Neural progenitor cell (in vitro differentiated cells): ENCODE results near the gene TCTN3. TPM values are rescaled to one million over a fixed set of nuclear protein-coding genes. Genes with fewer than 3 reads are reported as not detected.

ENCODE experiments used
- DNase-seq: peaks from one replicate; pipeline ENCODE4 v3.0.0-alpha.2; 2016; ENCODE audit warnings: low spot score
- H2AFZ ChIP-seq: fragments of 200-600 bp; sonication (generic); replicated peaks from 2 replicates; pipeline ENCODE4 v1.6.1; 2016; ENCODE audit warnings: antibody characterized with exemption
- H3F3A ChIP-seq: fragments of 200-600 bp; sonication (generic); 2 replicates; pipeline ENCODE4 v1.6.1; 2016; ENCODE audit warnings: antibody characterized with exemption, low read depth
- H3K27ac ChIP-seq: fragments of 200-600 bp; sonication (generic); 2 replicates; pipeline ENCODE4 v1.5.1; 2016; ENCODE audit warnings: mild to moderate bottlenecking
- H3K27me3 ChIP-seq: fragments of 200-600 bp; sonication (generic); 2 replicates; pipeline ENCODE4 v1.6.1; 2016; ENCODE audit warnings: mild to moderate bottlenecking, moderate library complexity
- H3K36me3 ChIP-seq: fragments of 200-600 bp; sonication (generic); 2 replicates; pipeline ENCODE4 v1.5.1; 2016
- H3K4me1 ChIP-seq: fragments of 200-600 bp; sonication (generic); 2 replicates; pipeline ENCODE4 v1.6.1; 2016; ENCODE audit warnings: mixed run types
- H3K4me2 ChIP-seq: fragments of 200-600 bp; sonication (generic); 2 replicates; pipeline ENCODE4 v1.6.1; 2016
- H3K4me3 ChIP-seq: fragments of 200-600 bp; sonication (generic); 2 replicates; pipeline ENCODE4 v1.5.1; 2016
- H3K79me2 ChIP-seq: fragments of 200-600 bp; sonication (generic); 2 replicates; pipeline ENCODE4 v1.6.1; 2016; ENCODE audit warnings: low read depth
- H3K9ac ChIP-seq: fragments of 200-600 bp; sonication (generic); 2 replicates; pipeline ENCODE4 v1.6.1; 2016
- H3K9me3 ChIP-seq: fragments of 200-600 bp; sonication (generic); 2 replicates; pipeline ENCODE4 v1.5.1; 2016; ENCODE audit warnings: low read depth
- H4K20me1 ChIP-seq: fragments of 200-600 bp; sonication (generic); 2 replicates; pipeline ENCODE4 v1.6.1; 2016; ENCODE audit warnings: low read depth
- H3K27ac Mint-ChIP-seq: 3 replicates; pipeline ENCODE4 v1.8.0; 2021; ENCODE audit warnings: mixed read lengths
- H3K27me3 Mint-ChIP-seq: 2 replicates; pipeline ENCODE4 v1.8.0; 2022; ENCODE audit warnings: low read depth, mild to moderate bottlenecking, inconsistent platforms, moderate library complexity, mixed read lengths; ENCODE audit not compliant: insufficient read depth
- H3K36me3 Mint-ChIP-seq: 3 replicates; pipeline ENCODE4 v1.8.0; 2021; ENCODE audit warnings: mixed read lengths
- H3K4me1 Mint-ChIP-seq: 3 replicates; pipeline ENCODE4 v1.8.0; 2021; ENCODE audit warnings: mixed read lengths
- H3K4me3 Mint-ChIP-seq: 3 replicates; pipeline ENCODE4 v1.8.0; 2021; ENCODE audit warnings: mild to moderate bottlenecking, moderate library complexity, mixed read lengths
- H3K9me3 Mint-ChIP-seq: 3 replicates; pipeline ENCODE4 v1.8.0; 2020; ENCODE audit warnings: mixed read lengths
- CTCF ChIP-seq: fragments of 200-600 bp; sonication (generic); IDR thresholded peaks from 2 replicates; pipeline ENCODE4 v1.5.1; 2017; ENCODE audit warnings: antibody characterized with exemption, mild to moderate bottlenecking
- EZH2 ChIP-seq: fragments of 200-600 bp; sonication (generic); IDR thresholded peaks from 2 replicates; pipeline ENCODE4 v1.6.1; 2017; ENCODE audit warnings: antibody characterized with exemption, mild to moderate bottlenecking, moderate library complexity
- EZH2phosphoT487 ChIP-seq: fragments of 200-600 bp; sonication (generic); IDR thresholded peaks from 2 replicates; pipeline ENCODE4 v1.6.1; 2017; ENCODE audit warnings: antibody characterized with exemption
- total RNA-seq: library from RNA; depleted of rRNA; stranded (reverse); fragments of >200 nt; gene quantifications from 2 replicates; pipeline ENCODE4 v1.2.3, GENCODE V29; 2015; ENCODE audit warnings: low replicate concordance

The TCTN3 gene
- total RNA-seq, 1 donor from 2014 or later: 45.9 TPM

GRCh38 chr10:95644901-95645300, 48.8 kb downstream of the TCTN3 start:
- Histone ChIP-seq H3K9me3 (no peaks in the 10 kb centered on the region), H4K20me1 (peaks cover 5% of the 10 kb centered on the region), H3K9ac (no peak overlapping the region), H3K4me1 (no peaks in the 10 kb centered on the region), H3K36me3 (no peaks in the 10 kb centered on the region), H3K4me3 (no peak overlapping the region), H3K27ac (no peak overlapping the region), H3K4me2 (no peak overlapping the region), H2AFZ (no peak overlapping the region), H3K27me3 (no peaks in the 10 kb centered on the region), H3F3A (no peaks in the 10 kb centered on the region), H3K79me2 (no peaks in the 10 kb centered on the region)
- no peaks in the 10 kb centered on the region for H3K4me1 Mint-ChIP-seq
- TF ChIP-seq EZH2: no peak
- TF ChIP-seq EZH2phosphoT487: no peak
- TF ChIP-seq CTCF: no peak
- DNase-seq: no peak
- peaks cover 35% of the 10 kb centered on the region for H3K36me3 Mint-ChIP-seq
- H3K27me3 Mint-ChIP-seq: no peaks in the 10 kb centered on the region
- no peak overlapping the region for H3K27ac Mint-ChIP-seq
- H3K4me3 Mint-ChIP-seq: no peak overlapping the region
- H3K9me3 Mint-ChIP-seq: no peaks in the 10 kb centered on the region

DNA sequence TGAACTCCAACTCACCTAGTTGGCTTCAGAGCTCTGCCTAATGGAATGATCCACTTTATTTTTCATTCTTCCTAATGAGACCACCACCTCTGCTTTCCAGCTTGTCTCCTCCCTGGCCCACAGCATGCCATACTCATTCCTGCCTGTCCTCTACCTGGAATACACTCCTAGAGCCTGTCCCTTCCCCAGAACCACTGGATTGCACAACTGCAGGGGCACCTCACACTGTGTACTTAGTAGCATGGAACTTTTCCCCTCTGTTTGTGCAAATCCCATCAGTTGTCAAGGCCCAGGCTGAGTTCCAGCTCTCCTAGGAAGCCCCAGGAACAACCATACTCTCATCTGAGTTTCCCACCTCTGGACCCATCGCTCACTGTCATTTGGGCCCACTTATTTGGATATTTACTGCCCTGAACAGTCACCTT, 52.8 kb downstream of the TCTN3 start:
- Histone ChIP-seq H3K79me2 (no peaks in the 10 kb centered on the region), H3F3A (no peaks in the 10 kb centered on the region), H3K9ac (no peak overlapping the region), H3K27me3 (no peaks in the 10 kb centered on the region), H4K20me1 (peaks cover 5% of the 10 kb centered on the region), H3K4me3 (no peak overlapping the region), H3K36me3 (peaks cover 5% of the 10 kb centered on the region), H3K27ac (no peak overlapping the region), H2AFZ (no peak overlapping the region), H3K4me2 (no peak overlapping the region), H3K4me1 (no peaks in the 10 kb centered on the region), H3K9me3 (no peaks in the 10 kb centered on the region)
- H3K27me3 Mint-ChIP-seq: no peaks in the 10 kb centered on the region
- no peaks in the 10 kb centered on the region for H3K4me1 Mint-ChIP-seq
- H3K4me3 Mint-ChIP-seq: no peak overlapping the region
- TF ChIP-seq EZH2 (no peak), CTCF (no peak), EZH2phosphoT487 (no peak)
- no peak for DNase-seq
- no peaks in the 10 kb centered on the region for H3K9me3 Mint-ChIP-seq
- no peak overlapping the region for H3K27ac Mint-ChIP-seq
- peaks cover 23% of the 10 kb centered on the region for H3K36me3 Mint-ChIP-seq

DNA sequence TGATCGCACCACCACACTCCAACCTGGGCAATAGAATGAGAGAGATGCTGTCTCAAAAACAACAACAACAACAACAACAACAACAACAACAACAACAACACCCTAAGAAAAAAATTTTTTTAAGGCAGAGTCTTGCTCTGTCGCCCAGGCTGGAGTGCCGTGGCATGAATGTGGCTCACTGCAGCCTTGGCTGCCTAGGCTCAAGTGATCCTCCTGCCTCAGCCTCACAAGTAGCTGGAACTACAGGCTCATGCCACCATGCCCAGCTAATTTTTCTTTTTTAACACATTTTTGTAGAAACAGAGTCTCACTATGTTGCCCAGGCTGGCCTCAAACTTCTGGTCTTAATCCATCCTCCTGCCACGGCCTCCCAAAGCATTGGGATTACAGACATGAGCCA, 55.8 kb downstream of the TCTN3 start:
- peaks cover 37% of the 10 kb centered on the region for H3K36me3 Mint-ChIP-seq
- H3K27me3 ChIP-seq: no peaks in the 10 kb centered on the region
- no peak overlapping the region for H2AFZ ChIP-seq
- no peaks in the 10 kb centered on the region for H3K4me1 Mint-ChIP-seq
- H3K4me2 ChIP-seq: no peak overlapping the region
- no peak for TF ChIP-seq CTCF
- TF ChIP-seq EZH2: no peak
- TF ChIP-seq EZH2phosphoT487: no peak
- H3K27ac ChIP-seq: no peak overlapping the region
- no peak overlapping the region for H3K9ac ChIP-seq
- no peaks in the 10 kb centered on the region for H3K9me3 Mint-ChIP-seq
- H3F3A ChIP-seq: no peaks in the 10 kb centered on the region
- H3K4me3 ChIP-seq: no peak overlapping the region
- H3K36me3 ChIP-seq: peaks cover 5% of the 10 kb centered on the region
- no peaks in the 10 kb centered on the region for H3K27me3 Mint-ChIP-seq
- no peak overlapping the region for H3K27ac Mint-ChIP-seq
- peaks cover 4% of the 10 kb centered on the region for H3K4me1 ChIP-seq
- no peaks in the 10 kb centered on the region for H4K20me1 ChIP-seq
- H3K9me3 ChIP-seq: no peaks in the 10 kb centered on the region
- no peak overlapping the region for H3K4me3 Mint-ChIP-seq
- no peak for DNase-seq
- H3K79me2 ChIP-seq: no peaks in the 10 kb centered on the region

DNA sequence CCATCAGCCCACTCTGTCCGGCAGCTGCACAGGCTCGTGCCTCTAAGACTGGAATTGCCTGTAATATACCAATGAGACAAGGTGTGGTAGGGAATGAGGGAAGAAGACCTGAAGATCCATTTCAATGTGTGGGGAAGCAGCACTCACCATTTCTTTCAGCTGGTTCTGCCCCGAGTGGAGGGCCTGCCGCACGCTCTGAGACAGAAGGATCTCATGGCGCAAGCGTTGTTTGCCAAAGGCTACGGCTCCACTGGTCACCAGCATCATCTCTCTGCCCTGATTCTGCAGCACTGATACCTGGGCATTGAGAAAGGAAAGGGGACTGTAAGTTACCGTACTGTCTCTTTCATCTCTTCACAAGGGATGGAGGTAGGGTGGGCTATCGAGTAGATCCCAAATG, 56.6 kb downstream of the TCTN3 start:
- H3K9me3 ChIP-seq: no peaks in the 10 kb centered on the region
- H4K20me1 ChIP-seq: no peaks in the 10 kb centered on the region
- Mint-ChIP-seq H3K4me3 (no peak overlapping the region), H3K27me3 (no peaks in the 10 kb centered on the region), H3K27ac (no peak overlapping the region), H3K36me3 (peaks cover 35% of the 10 kb centered on the region), H3K9me3 (no peaks in the 10 kb centered on the region), H3K4me1 (no peaks in the 10 kb centered on the region)
- TF ChIP-seq CTCF: no peak
- no peak for TF ChIP-seq EZH2
- no peak for TF ChIP-seq EZH2phosphoT487
- no peak overlapping the region for H3K9ac ChIP-seq
- no peak for DNase-seq
- peaks cover 5% of the 10 kb centered on the region for H3K36me3 ChIP-seq
- H3K27me3 ChIP-seq: no peaks in the 10 kb centered on the region
- H3K4me1 ChIP-seq: peaks cover 4% of the 10 kb centered on the region
- H3K27ac ChIP-seq: no peak overlapping the region
- H3K4me2 ChIP-seq: no peak overlapping the region
- no peak overlapping the region for H3K4me3 ChIP-seq
- H2AFZ ChIP-seq: no peak overlapping the region
- H3K79me2 ChIP-seq: no peaks in the 10 kb centered on the region
- no peaks in the 10 kb centered on the region for H3F3A ChIP-seq
